AG10803 (cell line): ENCODE measurements around the gene SP6.

Experiments used
- DNase-seq: peaks from one replicate; pipeline ENCODE4 v3.0.0; 2010; ENCODE audit warnings: low read depth
- H3K4me3 ChIP-seq: 2 replicates; pipeline ENCODE4 v1.5.1; 2011; ENCODE audit warnings: mild to moderate bottlenecking, low read length, control low read depth
- CTCF ChIP-seq: conservative IDR thresholded peaks from 2 replicates; pipeline ENCODE4 v1.5.1; 2011; ENCODE audit warnings: mild to moderate bottlenecking, low read length, control low read depth, inconsistent platforms

The SP6 gene

GRCh38 chr17:47845716-47846075 is 5.3 kb downstream of the SP6 start:
- H3K4me3 ChIP-seq: no peak overlapping the region
- no peak for TF ChIP-seq CTCF
- DNase-seq: no peak

GRCh38 chr17:47844814-47845715 is 5.9 kb downstream of the SP6 start:
- DNase-seq: peak; percentile 38
- peak; percentile 56 for TF ChIP-seq CTCF

GRCh38 chr17:47844227-47844626 is 6.7 kb downstream of the SP6 start:
- H3K4me3 ChIP-seq: no peak overlapping the region
- no peak for DNase-seq
- TF ChIP-seq CTCF: no peak

More at GRCh38 chr17:47844814-47845715, 5.9 kb downstream of the SP6 start:
- no peak overlapping the region for H3K4me3 ChIP-seq

- no peak for DNase-seq
- no peak overlapping the region for H3K4me3 ChIP-seq
- TF ChIP-seq CTCF: no peak
Measured at GRCh38 chr17:47843391-47843730, 7.6 kb downstream of the SP6 start.

GRCh38 chr17:47841488-47842291 is 9.3 kb downstream of the SP6 start:
- no peak for TF ChIP-seq CTCF
- peak overlapping the region; percentile 93 for H3K4me3 ChIP-seq
- DNase-seq: no peak

GRCh38 chr17:47840742-47841487 is 10.0 kb downstream of the SP6 start, which contains the start of gene SCRN2:
Gene SCRN2 (minus strand): TSS chr17:47841273. CDS start chr17:47840843, 430 bp downstream.
- peak; percentile 78 for DNase-seq
- peak; percentile 84 for TF ChIP-seq CTCF
- H3K4me3 ChIP-seq: peak within 1 kb of the TSS; percentile 93
